ENCODE data around the gene TAF4.

Gene TAF4

DNA sequence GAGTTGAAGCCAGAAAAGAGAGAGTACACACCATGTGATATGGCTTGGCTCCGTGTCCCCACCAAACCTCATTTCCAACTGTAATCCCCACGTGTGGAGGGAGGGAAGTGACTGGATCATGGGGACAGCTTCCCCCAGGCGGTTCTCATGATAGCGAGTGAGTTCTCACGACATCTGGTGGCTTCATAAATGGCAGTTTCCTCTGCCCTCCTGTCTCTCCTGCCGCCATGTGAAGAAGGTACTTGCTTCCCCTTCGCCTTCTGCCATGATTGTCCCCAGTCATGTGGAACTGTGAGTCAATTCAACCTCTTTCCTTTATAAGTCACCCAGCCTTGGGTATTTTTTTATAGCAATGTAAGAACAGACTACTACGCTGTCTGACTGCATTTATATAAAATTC lies 40.3 kb downstream of the TAF4 start:
- in situ Hi-C loops (cut with HindIII; ENCODE audit: low sequenced_read_pairs), result no loop called here

DNA sequence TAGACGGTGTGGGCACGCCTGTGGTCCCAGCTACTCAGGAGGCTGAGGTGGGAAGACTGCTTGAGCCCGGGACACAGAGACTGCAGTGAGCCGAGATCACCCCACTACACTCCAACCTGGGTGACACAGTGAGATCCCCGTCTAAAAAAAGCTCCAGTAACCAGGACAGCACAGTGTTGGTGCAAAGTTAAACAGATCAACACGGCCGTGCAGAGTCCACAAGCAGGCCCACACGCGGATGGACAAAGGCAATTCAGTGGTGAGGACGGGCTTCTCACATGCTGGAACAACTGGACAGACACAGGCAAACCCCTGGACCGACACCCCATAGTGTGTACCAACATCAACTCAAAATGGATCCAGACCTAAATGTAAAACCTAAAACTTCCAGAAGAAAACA lies 41.7 kb downstream of the TAF4 start:
- in situ Hi-C loops (cut with HindIII; ENCODE audit: low sequenced_read_pairs), result no loop called here

DNA sequence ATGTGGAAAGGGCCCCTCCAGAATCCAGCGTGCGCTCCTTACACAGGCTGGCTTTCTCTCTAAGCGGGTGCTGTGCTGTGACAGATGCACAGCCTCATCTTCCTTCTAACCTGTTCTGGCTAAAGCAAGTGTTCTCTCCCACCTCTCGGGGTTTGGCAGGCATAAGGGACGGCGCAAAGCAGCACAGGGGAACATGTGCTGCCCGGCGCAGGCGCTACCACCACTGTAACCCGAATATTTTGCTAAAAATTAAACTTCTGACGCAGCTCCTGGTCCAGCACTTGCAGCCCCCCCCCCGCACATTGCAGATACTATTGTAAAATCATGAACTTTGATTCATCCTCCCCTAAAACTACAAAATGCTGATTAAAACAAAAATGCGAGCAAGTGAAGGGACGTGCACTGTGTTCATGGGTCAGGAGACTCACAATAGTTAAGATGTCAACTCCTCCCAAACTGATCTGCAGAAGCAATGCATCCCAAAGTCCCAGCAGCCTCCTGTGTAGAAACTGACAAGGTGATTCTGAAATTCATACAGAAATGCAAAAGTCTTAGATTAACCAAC lies 43.0 kb downstream of the TAF4 start:
- in situ Hi-C loops (cut with HindIII; ENCODE audit: low sequenced_read_pairs), result no loop called here

DNA sequence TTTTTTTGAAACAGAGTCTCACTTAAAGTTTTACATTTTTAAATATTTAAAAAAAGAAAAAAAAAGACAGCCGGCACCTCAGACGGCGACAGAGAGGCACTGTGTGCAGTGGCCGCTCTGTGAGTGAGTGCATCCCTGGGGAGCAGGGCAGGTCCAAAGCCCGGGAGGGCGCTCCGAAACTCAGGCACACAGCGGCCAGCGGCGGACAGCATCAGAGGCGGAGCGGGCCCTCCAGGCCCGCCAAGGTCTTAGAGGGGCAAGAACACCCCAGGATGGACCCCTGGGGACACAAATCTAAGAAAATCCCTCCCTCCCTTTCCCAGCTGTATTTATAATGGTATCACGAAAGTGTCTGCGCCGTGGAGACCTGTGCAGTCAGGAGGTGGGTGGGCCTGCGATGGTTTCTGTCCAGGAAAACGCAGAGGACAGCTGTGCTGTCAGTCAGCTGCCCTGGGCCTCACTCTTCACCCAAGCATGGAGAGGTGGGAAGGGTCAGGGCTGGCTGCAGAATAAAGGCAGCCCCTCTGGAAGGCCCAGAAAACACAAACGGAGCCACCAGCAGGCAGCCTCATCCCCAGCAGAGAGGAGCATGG lies 43.8 kb downstream of the TAF4 start:
- in situ Hi-C loops (cut with HindIII; ENCODE audit: low sequenced_read_pairs), result no loop called here

DNA sequence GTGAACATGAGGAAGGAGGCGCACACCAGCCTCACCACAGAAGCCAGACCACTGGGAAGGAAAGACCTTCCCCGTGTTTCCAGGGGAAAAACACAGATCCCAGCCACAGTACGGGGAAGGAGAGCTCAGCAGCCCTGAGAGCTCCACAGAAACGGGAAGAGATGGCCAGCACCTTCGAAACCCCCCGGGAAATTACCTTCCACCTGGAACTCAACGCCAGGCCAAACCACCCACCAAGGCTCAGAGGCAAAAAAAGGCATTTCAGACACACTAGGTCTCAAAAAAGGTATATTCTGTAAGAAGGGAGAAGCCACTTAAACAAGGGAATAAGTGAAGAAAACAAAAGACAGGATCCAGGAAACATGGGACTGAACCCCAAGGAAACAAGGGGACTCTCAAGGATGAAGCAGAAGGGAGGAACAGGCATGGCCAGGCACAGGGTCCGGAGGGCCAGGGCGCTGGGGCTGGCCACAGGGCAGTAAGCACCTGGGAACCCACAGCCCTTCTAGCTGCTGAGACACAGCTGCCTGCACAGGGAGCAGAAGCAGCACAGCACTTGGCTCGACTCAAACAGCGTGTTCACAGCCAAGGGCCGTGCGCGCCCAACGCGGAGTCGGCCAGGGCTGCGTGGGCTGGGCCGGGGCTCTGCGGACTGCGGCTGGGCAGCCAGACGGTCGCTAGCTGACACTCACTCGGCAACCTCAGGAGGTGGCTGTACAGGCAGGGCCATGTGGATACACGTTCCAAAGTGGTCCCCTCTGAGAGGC lies 44.6 kb downstream of the TAF4 start:
- in situ Hi-C loops (cut with HindIII; ENCODE audit: low sequenced_read_pairs), result no loop called here

DNA sequence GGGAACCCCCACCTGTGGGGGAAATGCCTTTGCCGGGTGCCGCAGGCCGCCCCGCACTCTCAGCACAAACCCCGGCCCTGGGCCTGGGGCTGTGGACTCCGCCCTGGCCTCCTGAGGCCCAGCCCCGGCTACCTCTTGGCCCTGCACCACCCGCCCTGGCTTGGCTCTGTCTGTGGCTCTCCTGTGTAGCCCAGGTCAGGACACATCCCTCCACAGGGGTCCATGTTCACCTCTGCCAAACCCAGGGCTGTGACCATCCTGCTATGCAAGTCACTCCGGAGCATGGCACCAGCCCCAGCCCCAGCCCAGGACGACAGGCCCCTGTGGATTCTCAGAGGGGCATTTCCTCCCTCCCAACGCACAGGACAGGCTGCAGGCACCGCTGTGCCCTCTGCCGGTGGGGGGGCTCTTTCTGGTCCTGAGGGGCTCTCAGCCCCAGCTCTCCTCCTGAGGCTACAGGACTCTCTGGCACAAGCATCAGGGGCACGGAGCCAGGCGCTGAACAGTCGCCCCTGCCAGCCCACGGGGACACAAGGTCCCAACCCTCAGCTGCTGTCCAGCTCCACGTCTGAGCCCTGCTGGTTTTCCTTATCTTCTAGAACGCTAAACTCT lies 45.7 kb downstream of the TAF4 start:
- in situ Hi-C loops (cut with HindIII; ENCODE audit: low sequenced_read_pairs), result no loop called here

DNA sequence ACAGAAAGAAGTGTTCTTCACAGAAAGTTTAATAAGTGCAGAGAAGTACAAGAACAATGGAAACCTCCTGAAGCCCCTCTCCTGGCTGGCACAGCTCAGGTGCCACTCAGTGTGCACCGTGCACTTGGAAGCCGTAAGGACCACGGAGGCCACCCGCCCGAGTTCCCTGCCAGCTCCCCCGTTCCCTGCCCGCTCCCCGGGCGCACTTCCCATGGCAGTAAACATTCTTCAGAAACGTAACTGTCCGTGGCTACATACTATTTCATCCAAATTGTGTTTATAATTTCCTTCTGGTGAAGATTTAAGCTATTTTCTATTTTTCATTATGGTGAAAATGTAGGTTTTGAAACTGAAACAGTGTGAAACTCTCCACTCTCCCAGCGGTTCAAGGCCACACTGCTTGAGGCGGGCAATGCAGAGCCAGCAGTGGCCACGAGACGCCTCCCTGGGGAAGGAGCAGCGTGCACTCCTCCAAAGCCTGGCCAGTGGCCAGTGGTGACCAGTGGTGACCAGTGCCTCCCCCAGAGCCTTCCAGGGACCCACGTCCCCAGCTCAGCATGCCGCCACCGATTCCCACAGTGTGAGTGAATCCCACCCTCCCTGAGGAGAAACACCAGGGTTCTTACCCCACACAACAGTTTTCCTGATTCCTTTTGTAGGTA lies 46.4 kb downstream of the TAF4 start:
- in situ Hi-C loops (cut with HindIII; ENCODE audit: low sequenced_read_pairs), result no loop called here

DNA sequence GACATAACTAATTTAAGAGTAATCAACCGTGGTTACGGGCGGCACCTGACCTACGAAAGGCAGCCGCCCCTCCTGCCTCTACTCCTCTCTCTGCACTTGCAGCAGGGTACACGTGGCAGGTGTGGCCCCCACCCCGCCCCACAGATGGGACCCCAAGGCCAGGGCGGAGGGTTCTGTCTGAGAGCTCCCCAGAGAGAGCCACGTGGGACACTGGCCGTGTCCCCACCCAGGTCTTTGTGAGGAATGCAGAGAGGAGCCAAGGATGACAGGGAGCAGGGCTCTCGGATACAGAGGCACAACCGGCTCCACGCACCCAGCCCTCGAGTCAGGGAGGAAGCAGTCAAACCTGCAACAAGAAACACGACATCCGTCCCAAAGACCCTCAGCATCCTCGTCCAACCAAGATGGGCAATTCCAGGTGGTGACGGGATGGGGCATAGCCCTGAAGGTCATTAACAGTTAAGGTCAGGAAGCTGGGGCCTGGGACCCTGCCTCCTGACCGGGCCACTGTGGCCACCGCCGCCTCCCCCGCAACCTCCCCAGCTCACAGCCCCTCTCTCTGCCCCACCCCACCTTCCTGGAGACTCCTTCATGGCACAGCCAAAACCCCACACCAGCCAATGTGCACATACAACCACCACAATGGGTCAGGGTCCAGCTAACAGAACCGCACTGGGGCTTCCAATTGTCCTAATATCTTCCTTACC lies 47.1 kb downstream of the TAF4 start:
- in situ Hi-C loops (cut with HindIII; ENCODE audit: low sequenced_read_pairs), result no loop called here

DNA sequence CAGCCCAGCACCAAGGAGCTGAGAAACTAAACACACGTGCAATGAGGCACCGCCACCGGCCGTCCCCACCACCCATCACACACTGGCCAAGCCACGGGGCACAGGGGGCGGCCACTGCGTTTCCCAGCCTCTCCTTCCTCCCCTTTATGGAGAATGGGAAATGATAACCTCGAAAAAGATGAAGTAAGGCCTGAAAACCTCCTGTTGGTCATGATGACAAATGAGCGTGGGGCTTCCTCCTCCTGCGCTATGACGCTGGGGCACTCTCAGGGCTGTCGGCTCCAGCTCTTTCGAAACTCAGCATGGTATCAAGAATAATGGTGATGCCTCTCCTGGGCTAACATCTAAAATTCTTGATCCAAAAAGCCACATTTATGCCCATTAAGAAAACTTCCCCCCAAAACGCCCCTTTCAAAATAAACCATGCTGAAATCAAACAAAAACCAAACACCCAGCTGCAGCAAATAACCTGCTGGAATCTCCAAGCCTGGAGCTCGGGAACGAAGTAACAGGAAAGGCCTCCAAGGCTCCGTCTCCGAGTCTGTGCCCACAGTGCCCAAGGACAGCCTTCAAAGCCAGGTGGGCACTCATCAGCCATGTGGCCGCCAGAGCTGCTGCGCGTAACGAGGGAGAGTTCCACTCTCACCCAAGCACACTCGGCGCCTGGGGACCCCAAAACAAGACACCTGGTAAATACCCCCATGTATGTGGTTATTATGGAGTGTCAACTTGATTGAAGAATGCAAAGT lies 50.0 kb downstream of the TAF4 start:
- in situ Hi-C loops (cut with HindIII; ENCODE audit: low sequenced_read_pairs), result no loop called here

DNA sequence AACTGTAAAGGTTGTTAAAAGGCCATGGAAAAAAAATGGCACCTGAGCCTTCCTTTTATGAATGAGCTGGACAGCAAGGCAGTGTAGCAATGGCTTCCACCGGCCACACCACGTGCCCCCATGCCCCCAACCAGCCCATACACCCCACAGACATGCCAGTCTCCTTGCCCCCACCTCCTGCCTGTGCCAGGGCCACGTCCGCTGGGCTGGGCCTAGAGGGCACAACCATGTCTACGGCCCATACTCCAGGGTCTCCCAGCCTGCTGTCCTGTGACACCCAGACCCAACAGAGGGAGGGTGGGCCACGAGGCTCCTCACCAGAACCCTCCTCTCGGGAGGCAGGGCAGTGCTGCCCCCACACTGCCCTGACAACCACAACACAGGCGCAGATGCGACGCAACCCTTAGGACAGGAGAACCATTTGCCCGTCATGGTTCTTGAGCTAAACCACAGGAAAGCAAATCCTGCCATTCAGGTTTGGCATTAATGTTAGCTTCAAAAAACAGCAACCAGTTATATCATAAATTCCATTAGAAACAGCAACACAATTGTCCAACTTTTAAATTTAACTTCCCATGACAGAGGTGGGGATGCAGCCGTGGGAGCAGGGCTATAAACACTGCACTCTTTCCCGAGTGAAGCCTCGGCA lies 50.7 kb downstream of the TAF4 start:
- in situ Hi-C loops (cut with HindIII; ENCODE audit: low sequenced_read_pairs), result no loop called here

DNA sequence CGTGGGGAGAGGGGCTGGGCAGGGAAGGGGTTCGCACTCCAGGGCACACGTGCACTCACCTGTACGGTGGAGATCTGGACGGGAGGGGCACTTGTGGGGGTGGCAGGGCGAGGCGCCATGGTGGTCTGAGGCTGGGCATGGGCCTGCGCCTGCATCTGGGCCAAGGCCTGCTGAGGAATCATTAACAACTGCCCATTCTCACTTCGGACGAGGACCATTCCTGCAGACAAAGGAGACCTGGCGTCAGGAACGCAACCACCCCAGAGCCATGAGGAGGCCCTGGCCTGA lies 51.2 kb downstream of the TAF4 start:
- in situ Hi-C loops (cut with HindIII; ENCODE audit: low sequenced_read_pairs), result no loop called here

DNA sequence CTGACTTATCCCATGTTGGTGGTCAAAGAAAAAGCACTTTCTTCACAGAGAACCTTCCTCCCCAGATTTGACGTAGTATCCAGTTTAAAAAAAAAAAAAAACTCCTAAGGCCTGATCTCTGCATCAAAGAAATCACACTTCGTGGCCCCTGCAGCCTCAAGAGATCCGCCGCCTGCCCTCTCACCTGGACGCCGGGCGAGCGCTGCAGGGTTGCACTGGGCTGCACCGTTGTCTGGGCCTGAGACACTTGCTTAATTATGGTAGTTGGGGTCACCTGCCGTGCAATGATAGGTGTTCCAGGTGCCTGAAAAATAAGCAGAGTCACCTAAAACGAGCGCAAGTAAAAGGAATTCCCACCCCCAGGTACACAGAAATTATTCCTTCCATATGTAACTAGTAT lies 53.0 kb downstream of the TAF4 start:
- in situ Hi-C loops (cut with HindIII; ENCODE audit: low sequenced_read_pairs), result no loop called here

DNA sequence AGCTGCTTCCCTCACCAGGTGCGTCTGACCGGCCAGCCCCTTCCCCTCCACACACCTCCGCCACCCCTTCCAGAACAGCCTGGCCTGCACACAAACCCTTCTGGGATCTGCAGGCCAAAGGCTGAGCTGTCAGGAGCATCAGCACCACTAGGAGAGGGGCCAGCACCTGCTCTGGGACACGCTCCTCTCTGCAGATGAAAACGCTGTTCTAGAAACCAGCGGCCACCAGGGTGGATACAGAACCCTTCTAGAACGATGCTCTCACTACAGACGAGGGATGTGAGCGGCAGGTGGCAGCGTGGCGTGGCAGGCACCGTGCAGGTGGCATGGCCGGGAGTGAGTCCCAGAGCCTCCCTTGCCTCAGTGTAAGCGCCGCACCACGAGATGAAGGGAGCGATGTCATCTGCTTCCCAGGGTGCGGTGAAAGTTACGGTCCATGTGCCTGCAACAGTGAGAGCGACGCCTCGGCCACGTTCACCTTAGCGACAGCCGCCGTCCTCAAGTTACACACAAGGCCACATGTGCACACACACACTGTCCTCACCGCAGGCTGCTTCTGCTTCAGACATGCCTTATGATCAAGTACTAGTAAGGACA lies 53.6 kb downstream of the TAF4 start:
- in situ Hi-C loops (cut with HindIII; ENCODE audit: low sequenced_read_pairs), result no loop called here

DNA sequence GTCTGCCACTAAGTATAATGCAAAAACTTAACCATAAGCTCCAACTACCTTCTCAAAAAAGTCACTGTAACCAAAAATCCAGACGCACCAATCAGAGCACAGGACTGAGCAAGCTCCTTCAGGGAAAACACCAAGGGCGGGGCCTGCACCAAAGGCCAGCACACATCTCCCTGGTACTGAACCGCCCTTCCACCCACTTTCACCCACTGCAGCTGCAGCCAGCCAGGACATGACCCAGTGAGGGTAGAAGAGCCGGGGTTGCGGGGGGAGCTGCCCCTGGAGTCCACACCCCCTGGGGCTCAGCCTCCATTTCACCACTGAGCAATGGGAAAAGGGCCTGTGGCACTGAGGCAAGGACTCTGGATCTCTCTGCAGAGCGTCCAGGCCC lies 54.3 kb downstream of the TAF4 start:
- in situ Hi-C loops (cut with HindIII; ENCODE audit: low sequenced_read_pairs), result no loop called here

DNA sequence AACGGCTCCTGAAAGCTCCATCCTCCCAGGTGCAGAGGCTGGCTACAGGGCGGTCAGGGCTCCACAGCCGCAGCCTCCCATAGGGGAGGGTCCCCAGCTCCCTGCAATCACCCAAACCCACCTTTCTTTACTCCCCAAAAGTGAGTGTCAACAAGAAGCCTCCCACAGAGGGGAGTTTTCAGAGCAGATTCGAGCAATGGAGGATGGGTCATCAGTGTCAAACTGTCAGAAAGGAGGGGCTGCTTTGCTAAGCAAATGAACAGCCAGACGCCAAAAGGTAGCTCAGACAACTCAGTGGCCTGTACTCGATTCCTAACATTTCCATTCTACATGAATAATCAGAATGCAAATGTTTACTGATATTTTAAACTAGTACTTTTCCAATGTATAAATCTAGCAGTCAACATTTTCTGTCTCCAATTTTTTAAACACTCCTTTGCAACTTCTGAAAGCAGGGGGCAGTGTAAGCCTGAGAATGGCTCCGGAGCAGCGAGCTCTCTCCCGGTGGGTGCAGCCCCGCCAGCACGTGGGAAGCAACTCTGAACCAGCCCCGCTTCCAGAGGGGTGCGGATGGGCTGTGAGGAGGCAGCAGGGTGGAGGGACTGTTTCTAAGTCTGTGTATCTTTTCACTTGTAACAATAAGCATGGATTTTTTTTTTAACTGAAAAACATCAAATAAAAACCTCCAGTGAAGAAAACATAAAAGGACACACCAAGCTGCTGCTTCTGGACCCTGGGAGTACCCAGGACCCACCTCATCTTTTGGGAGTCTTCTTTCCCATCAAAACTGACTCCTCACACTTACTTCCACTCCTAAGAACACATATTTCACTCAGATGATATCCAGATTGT lies 54.9 kb downstream of the TAF4 start:
- in situ Hi-C loops (cut with HindIII; ENCODE audit: low sequenced_read_pairs), result no loop called here

DNA sequence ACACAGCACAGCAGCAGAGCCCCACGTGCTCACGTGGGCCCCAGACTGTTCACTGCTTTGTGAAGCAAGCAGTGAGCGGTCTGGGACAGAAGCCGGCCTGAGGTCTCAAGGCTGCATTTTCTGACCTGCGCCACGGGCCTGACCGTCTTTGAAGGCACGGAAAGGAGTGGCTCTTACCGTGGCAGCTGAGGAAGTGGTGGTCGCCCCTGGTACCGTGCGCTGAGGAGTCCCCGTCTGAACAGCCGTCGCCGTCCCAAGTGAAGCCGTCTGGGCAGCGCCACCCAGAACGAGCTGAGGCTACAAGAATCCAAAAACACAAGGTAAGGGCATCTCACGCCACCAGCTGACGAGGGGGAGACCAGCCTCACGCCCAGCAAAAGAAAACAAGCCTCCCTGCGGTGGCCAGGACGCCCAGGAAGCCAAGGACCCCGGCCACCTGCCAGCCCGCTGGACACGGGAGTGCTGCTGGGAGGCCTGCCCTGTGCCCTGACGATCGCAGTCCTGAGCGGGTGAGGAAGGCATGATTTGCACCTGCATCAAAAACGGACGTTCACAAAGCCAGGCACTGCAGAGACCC lies 55.7 kb downstream of the TAF4 start:
- in situ Hi-C loops (cut with HindIII; ENCODE audit: low sequenced_read_pairs), result no loop called here

DNA sequence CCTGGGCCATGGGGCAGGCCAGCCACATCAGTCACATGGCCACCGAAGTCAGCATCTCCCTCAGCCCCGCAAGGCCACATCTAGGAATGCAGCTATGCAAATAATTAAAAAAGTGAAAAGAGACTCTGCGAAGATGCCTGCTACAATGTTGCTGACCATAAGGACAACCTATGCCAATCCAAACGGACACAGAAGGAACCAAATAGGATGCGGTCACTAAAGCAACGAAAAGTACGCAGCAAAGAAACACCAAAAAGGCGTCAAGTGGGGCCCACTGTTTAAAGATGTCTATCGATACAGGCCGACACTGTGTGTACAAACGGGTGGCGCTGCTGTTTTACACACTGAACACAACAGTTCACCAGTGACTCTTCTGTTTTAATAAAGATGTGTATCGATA lies 56.4 kb downstream of the TAF4 start:
- in situ Hi-C loops (cut with HindIII; ENCODE audit: low sequenced_read_pairs), result no loop called here

DNA sequence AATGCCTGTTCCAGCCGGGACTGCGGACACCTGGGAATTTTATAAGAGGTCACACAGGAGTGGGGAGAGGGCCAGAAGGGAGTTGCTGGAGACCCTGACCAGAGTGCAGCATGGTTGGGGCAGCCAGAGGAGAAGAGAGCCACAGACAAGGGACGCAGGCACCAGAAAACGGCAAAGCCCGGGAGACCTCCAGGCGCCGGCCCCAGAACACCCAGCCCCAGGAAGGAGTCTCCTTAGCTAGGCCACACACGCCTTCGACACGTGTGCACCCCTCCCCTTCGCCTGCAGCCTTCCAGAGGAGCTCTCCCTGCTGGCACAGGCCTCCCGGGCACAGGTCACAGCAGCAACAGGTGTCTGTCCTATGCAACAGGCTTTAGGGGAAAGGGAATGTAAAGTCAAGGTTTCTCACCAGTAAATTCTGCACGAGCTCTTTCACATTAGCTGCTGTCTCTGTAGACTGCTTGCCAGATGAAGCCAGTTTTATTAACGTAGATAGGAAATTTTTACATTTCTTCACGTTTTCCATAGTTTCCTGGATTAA lies 57.0 kb downstream of the TAF4 start:
- in situ Hi-C loops (cut with HindIII; ENCODE audit: low sequenced_read_pairs), result no loop called here

All from DLD1 (cell line).